GM21390 (cell line): ENCODE measurements around the gene TSPAN2.

Source experiments
- ATAC-seq: cut with Tn5 transposase; IDR thresholded peaks from one replicate; pipeline ENCODE4 v1.9.1; 2021; ENCODE audit not compliant: unreplicated experiment

Gene TSPAN2

GRCh38 chr1:115089420-115090185 lies at the start of gene TSPAN2:
TSS of gene TSPAN2 (minus strand) at chr1:115089503. CDS start at chr1:115089432, 71 bp downstream.
- ATAC-seq, result no peak

- ATAC-seq, result no peak
These were observed 49.7 kb upstream of the TSPAN2 start for GRCh38 chr1:115138973-115139372.

GRCh38 chr1:115138271-115138670 lies 49.0 kb upstream of the TSPAN2 start:
- ATAC-seq, result no peak

- ATAC-seq, result no peak
These were observed 47.9 kb upstream of the TSPAN2 start for GRCh38 chr1:115137191-115137590.

- no peak for ATAC-seq
These were observed 47.4 kb upstream of the TSPAN2 start for GRCh38 chr1:115136706-115137105.

- no peak for ATAC-seq
These were observed 46.8 kb upstream of the TSPAN2 start for GRCh38 chr1:115136106-115136505.

GRCh38 chr1:115135681-115136080 lies 46.4 kb upstream of the TSPAN2 start:
- no peak for ATAC-seq

GRCh38 chr1:115134850-115135480 lies 45.7 kb upstream of the TSPAN2 start:
- no peak for ATAC-seq

- ATAC-seq, result no peak
These were observed 44.9 kb upstream of the TSPAN2 start for GRCh38 chr1:115134231-115134630.

GRCh38 chr1:115133440-115133839 lies 44.1 kb upstream of the TSPAN2 start:
- ATAC-seq, result no peak

GRCh38 chr1:115130786-115131185 lies 41.5 kb upstream of the TSPAN2 start:
- ATAC-seq, result no peak

GRCh38 chr1:115129071-115129640 lies 39.9 kb upstream of the TSPAN2 start:
- no peak for ATAC-seq

GRCh38 chr1:115127539-115127938 lies 38.2 kb upstream of the TSPAN2 start:
- no peak for ATAC-seq

- ATAC-seq, result no peak
These were observed 37.2 kb upstream of the TSPAN2 start for GRCh38 chr1:115126516-115126915.

GRCh38 chr1:115123116-115123515 lies 33.8 kb upstream of the TSPAN2 start:
- ATAC-seq, result no peak

GRCh38 chr1:115121793-115122192 lies 32.5 kb upstream of the TSPAN2 start:
- ATAC-seq, result no peak

GRCh38 chr1:115120296-115120695 lies 31.0 kb upstream of the TSPAN2 start:
- ATAC-seq, result no peak

GRCh38 chr1:115118611-115119010 lies 29.3 kb upstream of the TSPAN2 start:
- no peak for ATAC-seq

- no peak for ATAC-seq
These were observed 28.8 kb upstream of the TSPAN2 start for GRCh38 chr1:115118086-115118485.

- ATAC-seq, result no peak
These were observed 28.0 kb upstream of the TSPAN2 start for GRCh38 chr1:115117298-115117697.

- ATAC-seq, result no peak
These were observed 27.2 kb upstream of the TSPAN2 start for GRCh38 chr1:115116512-115116911.

GRCh38 chr1:115115521-115116161 lies 26.3 kb upstream of the TSPAN2 start:
- no peak for ATAC-seq
